Endothelial cell of umbilical vein (primary cell): Measurements from ENCODE around the gene CHRNA5.
A peak's percentile ranks its signal among the peaks of the same experiment; 100 is the strongest.

Experiments
- EZH2 ChIP-seq: IDR thresholded peaks from 2 replicates; pipeline ENCODE4 v1.6.1; 2012; ENCODE audit warnings: borderline replicate concordance, low read depth, mild to moderate bottlenecking, moderate library complexity, low read length, inconsistent platforms; ENCODE audit not compliant: severe bottlenecking
- POLR2A ChIP-seq: IDR thresholded peaks from 2 replicates; pipeline ENCODE4 v1.6.1; 2012; ENCODE audit warnings: low read depth, mild to moderate bottlenecking, control low read depth, low read length
- POLR2AphosphoS5 ChIP-seq: IDR thresholded peaks from 2 replicates; pipeline ENCODE4 v1.6.1; 2012; ENCODE audit warnings: low read depth, mild to moderate bottlenecking, control low read depth, low read length, moderate library complexity; ENCODE audit not compliant: insufficient read depth
- TF ChIP-seq, protein P1 (sequence below), 2 donors: IDR thresholded peaks; 1 replicate in 1 of 2; 2 replicates in 1 of 2; pipeline ENCODE4 v1.5.1; 2011; ENCODE audit warnings: low read length in 2 of 2, mild to moderate bottlenecking in 2 of 2, moderate library complexity in 2 of 2, control low read depth in 1 of 2, inconsistent platforms in 1 of 2, low read depth in 1 of 2; ENCODE audit not compliant: insufficient read depth in 1 of 2; ENCODE audit errors: extremely low read depth in 1 of 2

- TF ChIP-seq, protein P1, sequence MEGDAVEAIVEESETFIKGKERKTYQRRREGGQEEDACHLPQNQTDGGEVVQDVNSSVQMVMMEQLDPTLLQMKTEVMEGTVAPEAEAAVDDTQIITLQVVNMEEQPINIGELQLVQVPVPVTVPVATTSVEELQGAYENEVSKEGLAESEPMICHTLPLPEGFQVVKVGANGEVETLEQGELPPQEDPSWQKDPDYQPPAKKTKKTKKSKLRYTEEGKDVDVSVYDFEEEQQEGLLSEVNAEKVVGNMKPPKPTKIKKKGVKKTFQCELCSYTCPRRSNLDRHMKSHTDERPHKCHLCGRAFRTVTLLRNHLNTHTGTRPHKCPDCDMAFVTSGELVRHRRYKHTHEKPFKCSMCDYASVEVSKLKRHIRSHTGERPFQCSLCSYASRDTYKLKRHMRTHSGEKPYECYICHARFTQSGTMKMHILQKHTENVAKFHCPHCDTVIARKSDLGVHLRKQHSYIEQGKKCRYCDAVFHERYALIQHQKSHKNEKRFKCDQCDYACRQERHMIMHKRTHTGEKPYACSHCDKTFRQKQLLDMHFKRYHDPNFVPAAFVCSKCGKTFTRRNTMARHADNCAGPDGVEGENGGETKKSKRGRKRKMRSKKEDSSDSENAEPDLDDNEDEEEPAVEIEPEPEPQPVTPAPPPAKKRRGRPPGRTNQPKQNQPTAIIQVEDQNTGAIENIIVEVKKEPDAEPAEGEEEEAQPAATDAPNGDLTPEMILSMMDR (IDR thresholded peaks at IDR 0.05; ENCODE audit: extremely low read depth in 1 of 2, insufficient read depth in 1 of 2, low read depth in 1 of 2, low read length in 2 of 2), result no peak
- TF ChIP-seq EZH2, result peak; percentile 54
- TF ChIP-seq POLR2A, result no peak
- no peak for TF ChIP-seq POLR2AphosphoS5
These were observed 75.9 kb downstream of the CHRNA5 start, which contains the start of gene CHRNB4 for GRCh38 chr15:78641102-78641748.
